Activated CD4-positive, CD25-positive, alpha-beta regulatory T cell treated with anti-CD3 and anti-CD28 coated beads, Interleukin-2, amount 50 U/mL, for 16 hours (primary cell): ENCODE measurements around the gene ADIPOQ.
"Not testable (repeated sequence)": the region's sequence is repeated elsewhere in the genome, so short reads cannot be mapped to it uniquely, and the experiment has no call there.

Source experiments
- DNase-seq: peaks from one replicate; pipeline ENCODE4 v3.0.0-alpha.2; 2020; ENCODE audit warnings: low read depth, low spot score

ADIPOQ gene

DNA sequence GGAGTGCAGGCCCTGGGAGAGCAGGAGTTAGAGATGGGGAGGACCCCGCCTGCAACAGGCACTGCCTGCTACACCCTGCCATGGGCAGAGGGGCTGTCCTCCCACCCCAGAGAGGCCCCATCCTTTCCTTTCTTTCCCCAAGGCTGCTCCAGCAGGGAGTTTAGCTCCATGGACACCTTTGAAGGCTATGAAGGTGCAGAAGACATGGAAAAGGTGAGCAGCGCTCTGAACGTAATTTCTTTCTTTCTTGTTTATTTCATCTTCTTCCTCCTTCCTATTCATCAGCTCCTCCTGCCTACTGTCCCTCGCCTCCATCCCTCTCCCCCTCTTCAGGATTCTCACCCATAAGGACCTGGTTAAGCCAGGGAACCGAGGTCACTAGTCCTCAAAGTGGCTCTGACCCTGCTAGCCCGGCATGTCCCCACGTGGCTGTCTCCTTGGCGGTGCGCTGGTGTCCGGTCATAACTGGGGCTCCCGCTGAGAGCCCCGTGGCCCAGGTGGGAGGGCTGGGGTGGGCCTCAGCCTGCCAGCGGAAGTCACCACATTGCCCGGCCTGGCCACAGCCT, 16.0 kb upstream of the ADIPOQ start:
- DNase-seq: no peak

DNA sequence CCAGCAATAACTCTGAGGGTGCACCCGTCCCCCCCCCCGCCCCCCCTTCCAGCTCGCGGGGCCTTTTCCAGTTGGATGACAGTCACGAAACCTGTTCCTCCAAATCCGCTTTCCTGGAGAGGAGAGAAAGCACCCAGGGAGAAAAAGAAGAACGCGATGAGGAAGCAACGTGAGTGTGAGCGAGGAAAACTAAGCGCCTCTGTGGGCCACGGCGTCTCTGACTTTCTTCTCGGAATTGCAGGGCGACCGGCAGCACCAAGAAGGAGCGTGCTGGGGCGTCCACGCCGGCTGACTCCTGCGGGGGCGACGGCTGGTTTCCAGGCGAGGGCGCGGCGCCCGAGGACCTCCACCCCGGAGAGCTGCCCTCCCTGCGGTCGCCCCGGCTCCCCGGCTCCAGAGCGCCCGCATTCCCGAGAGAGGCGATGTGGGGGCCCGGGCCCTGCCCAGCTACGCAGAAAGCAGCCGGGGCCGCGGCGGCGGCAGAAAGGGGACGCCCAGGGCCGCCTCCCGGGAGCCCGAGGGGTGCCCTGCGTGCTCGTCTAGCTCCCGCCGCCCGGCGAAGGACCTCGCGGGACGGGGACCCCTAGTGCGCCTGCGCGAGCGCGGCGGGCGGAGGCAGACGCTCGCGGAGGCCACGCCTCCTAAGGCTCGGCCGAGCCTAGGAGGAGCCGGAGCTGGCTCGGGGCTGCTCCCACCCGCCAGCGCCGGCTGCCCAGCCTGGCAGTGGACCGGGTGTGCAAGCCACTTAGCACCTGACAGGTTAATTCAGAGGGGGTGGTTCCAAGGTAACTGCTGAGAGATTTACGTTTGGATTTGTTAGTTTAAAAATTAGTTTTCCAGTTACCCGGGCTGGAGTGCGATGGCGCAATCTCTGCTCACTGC, 15.3 kb upstream of the ADIPOQ start:
- peak; percentile 68 for DNase-seq

DNA sequence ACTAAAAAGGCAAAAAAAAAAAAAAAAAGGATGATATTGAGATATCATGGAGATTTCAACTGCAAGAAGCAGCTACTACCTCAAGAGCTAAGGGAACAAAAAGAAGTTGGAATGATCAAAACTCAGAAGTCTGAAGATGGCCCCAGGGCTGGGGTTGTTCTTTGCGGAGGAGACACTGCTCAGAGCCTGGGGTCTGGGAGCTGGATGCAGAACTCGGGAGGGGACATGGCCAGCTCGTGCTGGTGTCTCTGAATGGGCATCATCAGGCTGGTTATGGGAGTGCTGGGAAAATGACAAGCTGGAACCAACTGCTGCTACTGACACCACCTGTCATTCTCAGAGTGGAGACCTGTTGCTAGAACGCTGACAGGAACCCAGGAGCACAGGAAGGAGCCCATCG, 14.2 kb upstream of the ADIPOQ start:
- DNase-seq: no peak

DNA sequence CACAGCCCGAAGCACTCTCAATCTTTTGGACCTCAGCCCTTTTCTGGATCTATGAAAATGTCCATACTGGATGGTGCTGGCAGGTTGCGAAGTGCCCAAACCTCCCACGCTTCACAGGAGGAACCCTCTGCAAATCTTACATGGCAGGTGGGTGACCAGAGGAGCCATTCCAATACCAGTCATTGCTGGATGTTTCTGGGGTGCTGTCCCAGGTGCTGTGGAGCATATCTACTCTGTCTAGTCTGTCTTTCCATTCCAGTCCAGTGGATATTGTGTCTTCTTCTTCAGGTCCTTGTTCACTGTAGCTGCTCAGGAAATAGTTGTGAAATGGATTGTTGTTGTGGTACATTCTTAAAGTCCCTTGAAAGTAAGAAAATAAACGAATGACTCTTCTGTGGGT, 10.7 kb upstream of the ADIPOQ start:
- no peak for DNase-seq

DNA sequence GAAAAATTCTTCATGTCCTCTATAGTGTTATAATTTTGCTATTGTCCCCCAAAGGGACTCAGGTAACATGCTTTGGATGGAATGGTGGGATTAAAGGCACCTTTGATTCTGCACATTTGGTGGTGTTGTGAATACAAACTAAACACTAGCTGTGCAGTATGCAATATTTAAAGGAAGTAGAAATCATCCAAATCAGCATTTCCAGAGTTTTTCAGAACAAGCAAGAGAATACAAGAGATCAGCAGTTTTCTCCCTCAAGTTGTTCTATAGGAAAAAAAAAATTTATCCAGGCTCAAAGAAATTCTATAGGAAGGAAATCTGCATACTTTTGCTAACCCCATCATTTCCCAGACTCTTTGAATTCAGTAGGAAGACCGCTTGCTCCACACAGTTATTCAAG, 10.2 kb upstream of the ADIPOQ start:
- DNase-seq: no peak

DNA sequence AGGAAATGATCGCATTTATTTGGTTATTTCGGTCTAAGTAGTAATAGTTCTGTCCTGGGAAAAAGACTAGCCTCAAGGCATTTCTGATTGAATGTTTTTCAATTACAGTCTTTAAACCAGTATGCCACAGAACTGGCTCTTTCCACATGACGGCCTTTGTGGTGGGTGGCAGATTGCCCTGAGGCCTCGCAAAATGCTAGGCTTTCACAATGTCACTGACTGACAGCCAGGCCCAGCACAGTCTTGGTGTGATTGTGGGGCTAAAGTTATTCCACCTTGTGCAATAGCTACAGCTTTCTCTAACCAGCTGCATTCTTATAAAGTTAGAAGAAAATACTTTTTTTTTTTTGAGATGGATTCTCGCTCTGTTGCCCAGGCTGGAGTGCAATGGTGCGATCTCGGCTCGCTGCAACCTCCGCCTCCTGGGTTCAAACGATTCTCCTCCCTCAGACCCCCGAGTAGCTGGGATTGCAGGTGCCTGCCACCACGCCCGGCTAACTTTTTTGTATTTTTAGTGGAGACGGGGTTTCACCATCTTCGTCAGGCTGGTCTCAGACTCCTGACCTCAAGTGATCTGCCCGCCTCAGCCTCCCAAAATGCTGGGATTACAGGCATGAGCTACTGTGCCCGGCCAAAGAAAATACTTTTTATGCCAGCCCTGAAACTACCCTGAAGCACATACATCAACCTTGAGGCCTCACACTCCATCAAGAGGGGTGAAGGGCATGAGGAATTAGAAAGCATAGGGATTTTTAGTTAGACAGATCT, 2.5 kb upstream of the ADIPOQ start:
- no peak for DNase-seq

DNA sequence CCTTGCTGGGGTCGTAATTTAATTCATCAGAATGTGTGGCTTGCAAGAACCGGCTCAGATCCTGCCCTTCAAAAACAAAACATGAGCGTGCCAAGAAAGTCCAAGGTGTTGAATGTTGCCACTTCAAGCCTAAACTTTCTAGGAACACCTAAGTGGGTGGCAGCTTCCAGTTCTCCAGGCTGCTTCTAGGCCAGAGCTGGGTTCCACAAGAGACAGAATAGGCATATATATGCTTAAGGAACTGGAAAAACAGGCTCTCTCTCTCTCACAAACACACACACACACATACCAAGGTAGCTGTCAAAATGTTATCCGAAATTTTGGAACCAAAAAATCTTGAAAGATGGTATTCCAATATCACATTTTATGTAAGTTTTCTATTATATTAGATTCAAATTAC, 890 bp upstream of the ADIPOQ start:
- no peak for DNase-seq

DNA sequence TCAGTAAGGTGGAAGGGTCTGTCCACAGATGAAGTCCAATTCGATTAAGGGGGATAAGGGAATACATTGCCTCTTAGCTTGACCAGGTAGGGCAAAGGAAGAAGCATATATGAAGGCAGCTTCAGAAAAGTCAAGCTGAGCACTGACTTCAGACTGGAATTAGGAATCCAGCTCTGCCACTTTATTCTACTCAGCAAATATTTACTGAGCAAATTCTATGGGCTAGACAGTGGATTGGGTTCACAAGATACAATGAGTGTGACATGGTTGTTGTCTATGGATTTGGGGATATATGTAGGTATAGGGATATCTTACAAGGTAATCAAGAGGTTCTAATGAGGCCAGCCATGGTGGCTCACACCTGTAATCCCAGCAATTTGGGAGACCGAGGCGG, 526 bp downstream of the ADIPOQ start:
- no peak for DNase-seq

DNA sequence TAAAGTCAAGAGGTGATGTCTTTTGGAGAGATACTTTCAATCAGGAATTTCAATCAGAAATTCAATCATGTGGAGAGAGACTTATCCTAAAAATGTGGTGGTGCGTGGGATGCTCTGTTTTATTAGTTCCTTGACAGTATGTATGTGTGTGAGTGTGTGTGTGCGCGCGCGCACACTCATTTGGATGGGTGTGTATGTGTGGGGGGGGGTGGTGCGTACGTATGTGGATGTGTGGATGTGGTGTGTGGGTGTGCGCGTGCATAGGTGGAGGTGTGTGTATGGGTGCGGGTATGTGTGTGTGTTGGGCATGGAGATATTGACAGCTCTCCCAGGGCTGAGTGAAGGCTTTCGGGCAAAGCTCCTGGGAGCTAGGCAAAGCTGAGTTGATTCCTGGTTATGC, 2.4 kb downstream of the ADIPOQ start:
- DNase-seq: no peak

DNA sequence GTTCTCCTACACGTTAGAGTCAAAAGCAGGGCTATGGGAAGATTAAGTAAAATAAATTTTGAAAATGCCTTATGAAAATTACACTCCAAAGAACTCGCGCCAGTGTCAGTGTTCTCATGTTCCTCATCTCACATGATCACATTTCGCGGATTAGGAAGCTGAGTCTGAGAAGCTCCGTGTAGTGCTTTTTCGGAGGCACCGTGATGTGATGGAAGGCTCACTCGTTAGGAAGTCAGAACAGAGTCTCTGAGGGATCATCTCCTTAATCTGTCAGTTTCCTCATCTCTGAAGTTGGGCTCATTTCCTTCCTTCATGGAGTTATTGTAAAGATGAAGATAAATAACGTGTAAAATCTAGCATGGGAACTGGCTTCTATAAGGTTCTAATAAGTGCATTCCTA, 3.2 kb downstream of the ADIPOQ start:
- DNase-seq: no peak

DNA sequence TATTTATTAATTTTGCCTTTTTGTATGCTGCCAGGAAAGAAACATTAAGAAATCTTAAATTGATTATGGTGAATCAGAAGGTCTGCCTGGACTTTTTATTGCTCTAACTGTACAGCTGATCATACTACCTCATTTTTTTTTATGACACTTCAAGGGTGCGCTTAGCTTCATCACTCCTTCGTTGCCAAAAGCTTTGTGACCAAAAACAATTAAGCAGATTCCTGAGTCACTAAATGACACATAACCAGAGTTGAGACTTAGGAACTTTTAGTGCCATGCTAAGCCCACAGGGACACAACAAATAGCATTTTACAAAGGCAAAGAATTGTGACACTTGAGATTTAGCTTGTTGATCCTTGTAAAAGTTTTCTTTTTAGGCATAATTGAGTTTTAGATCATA, 4.9 kb downstream of the ADIPOQ start:
- DNase-seq: no peak

DNA sequence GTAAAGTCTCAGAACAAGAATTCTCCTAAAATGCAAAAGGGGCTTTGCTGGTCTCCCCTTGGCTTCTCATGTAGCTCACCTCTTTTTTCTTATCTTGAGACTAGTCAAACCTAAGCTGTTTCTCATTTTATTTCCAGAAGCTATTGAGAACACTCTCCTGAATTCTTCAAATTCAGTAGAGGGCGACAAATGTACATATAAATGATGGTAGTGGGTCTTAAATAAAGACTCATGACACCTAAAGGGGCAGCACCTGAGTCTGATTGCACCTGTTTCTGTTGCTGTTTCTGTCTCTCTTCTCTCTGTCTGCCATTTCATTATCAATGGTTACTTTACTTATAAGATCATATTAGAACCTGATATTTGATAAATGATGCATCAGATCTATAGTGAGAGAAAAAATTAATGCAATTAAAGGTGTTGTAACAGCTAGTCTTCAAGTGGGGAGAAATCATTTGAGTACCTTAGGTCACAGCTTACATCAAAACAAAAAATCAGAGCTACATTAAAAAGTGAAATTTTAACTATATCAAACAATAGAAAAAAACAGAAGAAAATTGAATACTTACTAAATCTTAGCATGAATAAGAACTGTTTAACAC, 7.0 kb downstream of the ADIPOQ start:
- DNase-seq: no peak

DNA sequence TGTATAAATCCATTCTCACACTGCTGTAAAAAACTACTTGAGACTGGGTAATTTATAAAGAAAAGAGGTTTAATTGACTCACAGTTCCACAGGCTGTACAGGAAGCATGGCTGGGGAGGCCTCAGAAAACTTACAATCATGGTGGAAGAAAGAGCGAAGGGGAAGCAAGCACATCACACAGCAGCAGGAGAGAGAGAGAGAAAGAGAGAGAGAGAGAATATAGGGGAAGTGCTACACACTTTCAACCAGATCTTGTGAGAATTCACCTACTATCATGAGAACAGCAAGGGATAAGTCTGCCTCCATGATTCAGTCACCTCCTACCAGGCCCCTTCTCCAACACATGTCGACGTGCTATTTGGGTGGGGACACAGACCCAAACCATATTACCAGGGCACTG, 9.3 kb downstream of the ADIPOQ start:
- not testable (repeated sequence) for DNase-seq

DNA sequence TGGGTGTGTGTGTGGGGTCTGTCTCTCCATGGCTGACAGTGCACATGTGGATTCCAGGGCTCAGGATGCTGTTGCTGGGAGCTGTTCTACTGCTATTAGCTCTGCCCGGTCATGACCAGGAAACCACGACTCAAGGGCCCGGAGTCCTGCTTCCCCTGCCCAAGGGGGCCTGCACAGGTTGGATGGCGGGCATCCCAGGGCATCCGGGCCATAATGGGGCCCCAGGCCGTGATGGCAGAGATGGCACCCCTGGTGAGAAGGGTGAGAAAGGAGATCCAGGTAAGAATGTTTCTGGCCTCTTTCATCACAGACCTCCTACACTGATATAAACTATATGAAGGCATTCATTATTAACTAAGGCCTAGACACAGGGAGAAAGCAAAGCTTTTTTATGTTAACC, 10.5 kb downstream of the ADIPOQ start:
- DNase-seq: no peak

DNA sequence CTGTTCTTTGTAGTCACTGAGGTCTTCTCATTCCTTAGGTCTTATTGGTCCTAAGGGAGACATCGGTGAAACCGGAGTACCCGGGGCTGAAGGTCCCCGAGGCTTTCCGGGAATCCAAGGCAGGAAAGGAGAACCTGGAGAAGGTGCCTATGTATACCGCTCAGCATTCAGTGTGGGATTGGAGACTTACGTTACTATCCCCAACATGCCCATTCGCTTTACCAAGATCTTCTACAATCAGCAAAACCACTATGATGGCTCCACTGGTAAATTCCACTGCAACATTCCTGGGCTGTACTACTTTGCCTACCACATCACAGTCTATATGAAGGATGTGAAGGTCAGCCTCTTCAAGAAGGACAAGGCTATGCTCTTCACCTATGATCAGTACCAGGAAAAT, 11.6 kb downstream of the ADIPOQ start:
- DNase-seq: no peak

DNA sequence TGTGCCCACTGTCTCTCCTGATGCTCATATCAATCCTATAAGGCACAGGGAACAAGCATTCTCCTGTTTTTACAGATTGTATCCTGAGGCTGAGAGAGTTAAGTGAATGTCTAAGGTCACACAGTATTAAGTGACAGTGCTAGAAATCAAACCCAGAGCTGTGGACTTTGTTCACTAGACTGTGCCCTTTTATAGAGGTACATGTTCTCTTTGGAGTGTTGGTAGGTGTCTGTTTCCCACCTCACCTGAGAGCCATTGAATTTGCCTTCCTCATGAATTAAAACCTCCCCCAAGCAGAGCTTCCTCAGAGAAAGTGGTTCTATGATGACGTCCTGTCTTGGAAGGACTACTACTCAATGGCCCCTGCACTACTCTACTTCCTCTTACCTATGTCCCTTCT, 12.4 kb downstream of the ADIPOQ start:
- no peak for DNase-seq

DNA sequence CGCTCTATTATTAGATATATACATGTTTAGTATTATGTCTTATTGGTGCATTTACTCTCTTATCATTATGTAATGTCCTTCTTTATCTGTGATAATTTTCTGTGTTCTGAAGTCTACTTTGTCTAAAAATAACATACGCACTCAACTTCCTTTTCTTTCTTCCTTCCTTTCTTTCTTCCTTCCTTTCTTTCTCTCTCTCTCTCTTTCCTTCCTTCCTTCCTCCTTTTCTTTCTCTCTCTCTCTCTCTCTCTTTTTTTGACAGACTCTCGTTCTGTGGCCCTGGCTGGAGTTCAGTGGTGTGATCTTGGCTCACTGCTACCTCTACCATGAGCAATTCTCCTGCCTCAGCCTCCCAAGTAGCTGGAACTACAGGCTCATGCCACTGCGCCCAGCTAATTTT, 15.2 kb downstream of the ADIPOQ start:
- no peak for DNase-seq

DNA sequence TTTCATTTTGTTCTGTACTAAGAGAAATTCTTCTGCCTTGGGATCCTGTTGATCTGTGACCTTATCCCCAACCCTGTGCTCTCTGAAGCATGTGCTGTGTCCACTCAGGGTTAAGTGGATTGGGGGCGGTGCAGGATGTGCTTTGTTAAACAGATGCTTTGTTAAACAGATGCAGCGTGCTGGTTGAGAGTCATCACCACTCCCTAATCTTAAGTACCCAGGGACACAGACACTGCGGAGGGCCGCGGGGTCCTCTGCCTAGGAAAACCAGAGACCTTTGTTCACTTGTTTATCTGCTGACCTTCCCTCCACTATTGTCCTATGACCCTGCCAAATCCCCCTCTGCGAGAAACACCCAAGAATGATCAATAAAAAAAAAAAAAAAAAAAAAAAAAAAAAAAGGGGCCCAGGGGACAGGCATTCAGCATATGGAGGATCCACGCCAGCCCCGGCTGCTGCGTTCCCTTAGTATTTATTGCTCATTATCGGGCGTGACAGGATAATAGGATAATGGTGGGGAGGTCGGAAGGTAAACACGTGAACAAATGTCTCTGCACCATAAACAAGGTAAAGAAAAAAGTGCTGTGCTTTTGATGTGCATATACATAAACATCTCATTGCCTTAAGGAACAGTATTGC, 22.8 kb downstream of the ADIPOQ start:
- DNase-seq: not testable (repeated sequence)

DNA sequence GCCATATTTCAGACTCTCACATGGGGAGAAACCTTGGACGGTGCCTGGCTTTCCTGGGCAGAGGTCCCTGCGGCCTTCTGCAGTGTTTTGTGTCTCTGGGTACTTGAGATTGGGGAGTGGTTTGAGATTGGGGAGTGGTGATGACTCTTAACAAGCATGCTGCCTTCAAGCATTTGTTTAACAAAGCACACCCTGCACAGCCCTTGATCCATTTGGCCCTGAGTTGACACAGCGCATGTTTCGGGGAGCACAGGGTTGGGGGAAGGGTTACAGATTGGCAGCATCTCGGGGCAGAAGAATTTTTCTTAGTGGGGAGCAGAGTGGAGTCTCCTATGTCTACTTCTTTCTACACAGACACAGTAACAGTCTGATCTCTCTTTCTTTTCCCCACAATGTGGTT, 23.6 kb downstream of the ADIPOQ start:
- not testable (repeated sequence) for DNase-seq

DNA sequence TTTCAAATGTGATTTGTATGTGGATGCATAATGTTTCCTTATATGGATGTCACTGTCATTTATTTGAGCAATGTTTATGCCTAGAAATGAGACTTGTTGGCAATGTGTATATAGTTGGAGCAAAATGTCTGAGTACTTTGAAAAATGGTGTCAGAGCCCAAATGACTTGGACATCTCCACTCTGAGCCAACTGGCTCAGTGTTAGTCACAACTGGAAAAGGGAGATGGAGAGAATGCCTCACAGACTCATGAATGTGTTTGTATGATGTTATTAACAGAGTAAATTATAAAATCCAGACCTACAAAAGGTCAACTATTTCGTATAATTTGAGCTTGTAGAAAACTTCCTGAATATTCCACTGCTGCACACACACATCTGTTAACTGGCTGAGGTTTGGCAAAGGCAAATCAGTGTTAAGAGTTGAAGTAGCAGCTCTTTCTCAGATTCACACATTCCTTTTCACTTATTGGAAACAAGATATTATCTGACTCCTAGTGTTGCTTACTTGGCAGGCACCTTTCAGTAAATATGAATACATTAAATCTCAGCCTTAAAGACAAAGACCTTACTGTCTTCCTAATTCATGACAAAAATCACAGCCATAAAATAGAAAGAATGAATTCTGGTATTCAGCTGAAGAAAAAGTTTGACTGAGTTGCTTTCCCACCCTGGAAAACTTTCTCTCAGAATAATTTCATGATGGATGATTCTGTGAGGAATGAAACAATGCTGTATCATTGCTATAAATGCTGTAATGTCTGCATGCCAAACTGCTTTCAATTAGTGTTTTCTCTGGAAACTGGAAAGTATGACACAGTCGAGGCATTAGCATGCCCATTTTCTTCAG, 27.0 kb downstream of the ADIPOQ start:
- DNase-seq: no peak
